GM23338 (cell line): ENCODE results near the gene PIP5K1A. TPM values are rescaled to one million over a fixed set of nuclear protein-coding genes. Genes with fewer than 3 reads are reported as not detected.

Experiments
- polyA plus RNA-seq: library from polyadenylated mRNA; unstranded; fragments of >200 nt; fragmentation: Nextera tagmentation; extraction: Ambion mirVana; gene quantifications from 2 replicates; pipeline ENCODE4 v1.2.1, GENCODE V29; 2016
- total RNA-seq: library from RNA; depleted of rRNA; stranded (reverse); fragments of >200 nt; shearing (Covaris generic); gene quantifications from 2 replicates; pipeline ENCODE4 v1.2.3, GENCODE V29; 2014; rRNA removed

The PIP5K1A gene
- total and polyA plus RNA-seq, 2 experiments from 2014 or later = 23.2 to 63.3 TPM

Other genes with a start within 250 kb of the PIP5K1A start
- gene CERS2, start 223.7 kb upstream of the PIP5K1A start, total RNA-seq = 120 and 122 TPM in 2 replicates
- gene CERS2, start 223.7 kb upstream of the PIP5K1A start, polyA plus RNA-seq = 75.1 and 83.3 TPM in 2 replicates
- gene ANXA9, start 216.3 kb upstream of the PIP5K1A start, total RNA-seq = 1.7 and 2.2 TPM in 2 replicates
- gene ANXA9, start 216.3 kb upstream of the PIP5K1A start, polyA plus RNA-seq = 1.0 and 1.4 TPM in 2 replicates
- 9.7 and 10.3 TPM in 2 replicates for gene MINDY1, start 191.7 kb upstream of the PIP5K1A start, total RNA-seq
- gene MINDY1, start 191.7 kb upstream of the PIP5K1A start, polyA plus RNA-seq = 4.2 and 4.5 TPM in 2 replicates
- 23.7 and 33.2 TPM in 2 replicates for gene PRUNE1, start 190.1 kb upstream of the PIP5K1A start, total RNA-seq
- gene PRUNE1, start 190.1 kb upstream of the PIP5K1A start, polyA plus RNA-seq = 14.7 and 16.7 TPM in 2 replicates
- 1.2 and 2.4 TPM in 2 replicates for gene BNIPL, start 162.0 kb upstream of the PIP5K1A start, total RNA-seq
- gene BNIPL, start 162.0 kb upstream of the PIP5K1A start, polyA plus RNA-seq = 0.59 and 0.91 TPM in 2 replicates
- 1.6 and 3.9 TPM in 2 replicates for gene C1orf56, start 150.8 kb upstream of the PIP5K1A start, total RNA-seq
- gene C1orf56, start 150.8 kb upstream of the PIP5K1A start, polyA plus RNA-seq = 26.3 and 27.8 TPM in 2 replicates
- gene CDC42SE1, start 138.9 kb upstream of the PIP5K1A start, total RNA-seq = 44.9 and 49.1 TPM in 2 replicates
- gene CDC42SE1, start 138.9 kb upstream of the PIP5K1A start, polyA plus RNA-seq = 18.3 and 18.4 TPM in 2 replicates
- 10.6 and 11.3 TPM in 2 replicates for gene MLLT11, start 138.2 kb upstream of the PIP5K1A start, total RNA-seq
- 19.7 and 22.6 TPM in 2 replicates for gene MLLT11, start 138.2 kb upstream of the PIP5K1A start, polyA plus RNA-seq
- gene GABPB2, start 127.8 kb upstream of the PIP5K1A start, total RNA-seq = 2.6 and 2.8 TPM in 2 replicates
- gene GABPB2, start 127.8 kb upstream of the PIP5K1A start, polyA plus RNA-seq = 0.82 and 1.1 TPM in 2 replicates
- gene SEMA6C, start 51.9 kb upstream of the PIP5K1A start, total RNA-seq = 12.3 and 24.4 TPM in 2 replicates
- gene SEMA6C, start 51.9 kb upstream of the PIP5K1A start, polyA plus RNA-seq = 6.2 and 8.5 TPM in 2 replicates
- gene TNFAIP8L2, start 41.9 kb upstream of the PIP5K1A start, total RNA-seq = not detected in 2 replicates
- 0.40 and 0.49 TPM in 2 replicates for gene TNFAIP8L2, start 41.9 kb upstream of the PIP5K1A start, polyA plus RNA-seq
- gene LYSMD1, start 32.6 kb upstream of the PIP5K1A start, total RNA-seq = 5.7 and 6.4 TPM in 2 replicates
- 3.6 and 4.0 TPM in 2 replicates for gene LYSMD1, start 32.6 kb upstream of the PIP5K1A start, polyA plus RNA-seq
- gene SCNM1, start 32.4 kb upstream of the PIP5K1A start, total RNA-seq = 26.3 and 27.1 TPM in 2 replicates
- gene SCNM1, start 32.4 kb upstream of the PIP5K1A start, polyA plus RNA-seq = 88.9 and 92.3 TPM in 2 replicates
- gene TMOD4, start 22.6 kb upstream of the PIP5K1A start, total RNA-seq = 1.3 TPM in 1 of 2 replicates, not detected in the other
- not detected in 2 replicates for gene TMOD4, start 22.6 kb upstream of the PIP5K1A start, polyA plus RNA-seq
- 60.2 and 64.0 TPM in 2 replicates for gene VPS72, start 8.4 kb upstream of the PIP5K1A start, total RNA-seq
- gene VPS72, start 8.4 kb upstream of the PIP5K1A start, polyA plus RNA-seq = 90.3 and 95.3 TPM in 2 replicates
- gene PSMD4, start 56.2 kb downstream of the PIP5K1A start, total RNA-seq = 165 and 171 TPM in 2 replicates
- 235 and 263 TPM in 2 replicates for gene PSMD4, start 56.2 kb downstream of the PIP5K1A start, polyA plus RNA-seq
- 63.1 and 63.9 TPM in 2 replicates for gene ZNF687, start 83.7 kb downstream of the PIP5K1A start, total RNA-seq
- gene ZNF687, start 83.7 kb downstream of the PIP5K1A start, polyA plus RNA-seq = 7.7 and 8.2 TPM in 2 replicates
- gene PI4KB, start 128.9 kb downstream of the PIP5K1A start, total RNA-seq = 19.1 and 25.5 TPM in 2 replicates
- gene PI4KB, start 128.9 kb downstream of the PIP5K1A start, polyA plus RNA-seq = 12.3 and 15.3 TPM in 2 replicates
- gene RFX5, start 148.7 kb downstream of the PIP5K1A start, total RNA-seq = 44.5 and 48.5 TPM in 2 replicates
- 13.0 and 13.3 TPM in 2 replicates for gene RFX5, start 148.7 kb downstream of the PIP5K1A start, polyA plus RNA-seq
- 13.4 and 14.5 TPM in 2 replicates for gene SELENBP1, start 174.2 kb downstream of the PIP5K1A start, total RNA-seq
- 10.7 and 12.3 TPM in 2 replicates for gene SELENBP1, start 174.2 kb downstream of the PIP5K1A start, polyA plus RNA-seq
- 348 and 352 TPM in 2 replicates for gene PSMB4, start 201.0 kb downstream of the PIP5K1A start, total RNA-seq
- 417 and 443 TPM in 2 replicates for gene PSMB4, start 201.0 kb downstream of the PIP5K1A start, polyA plus RNA-seq